ACC112 (cell line): Measurements from ENCODE around the gene DNMT1.

Experiments used
- H2AFZ ChIP-seq: fragments of 200-600 bp; sonication (generic); one replicate; pipeline ENCODE4 v1.6.0; 2017; ENCODE audit warnings: antibody characterized with exemption, low read length; ENCODE audit not compliant: unreplicated experiment
- H3K27ac ChIP-seq: fragments of 200-600 bp; sonication (generic); 2 replicates; pipeline ENCODE4 v1.5.1; 2014; ENCODE audit warnings: low read depth, mild to moderate bottlenecking, antibody characterized with exemption, low read length, moderate library complexity
- H3K27me3 ChIP-seq: fragments of 200-600 bp; sonication (generic); 2 replicates; pipeline ENCODE4 v1.6.1; 2014; ENCODE audit warnings: mild to moderate bottlenecking, antibody characterized with exemption, low read length, moderate library complexity, mixed read lengths; ENCODE audit not compliant: insufficient read depth
- H3K36me3 ChIP-seq: fragments of 200-600 bp; sonication (generic); 2 replicates; pipeline ENCODE4 v1.6.1; 2016; ENCODE audit warnings: mild to moderate bottlenecking, antibody characterized with exemption, low read length, moderate library complexity, mixed read lengths; ENCODE audit not compliant: insufficient read depth
- H3K4me1 ChIP-seq: fragments of 200-600 bp; sonication (generic); one replicate; pipeline ENCODE4 v1.6.1; 2016; ENCODE audit warnings: low read length, mixed read lengths; ENCODE audit not compliant: insufficient read depth, unreplicated experiment, control insufficient read depth
- H3K4me3 ChIP-seq: fragments of 200-600 bp; sonication (generic); 2 replicates; pipeline ENCODE4 v1.5.1; 2014; ENCODE audit warnings: mild to moderate bottlenecking, low read depth, low read length
- H3K79me2 ChIP-seq: fragments of 200-600 bp; sonication (generic); one replicate; pipeline ENCODE4 v1.6.0; 2016; ENCODE audit warnings: low read length; ENCODE audit not compliant: control insufficient read depth, unreplicated experiment, insufficient read depth

The DNMT1 gene

DNA sequence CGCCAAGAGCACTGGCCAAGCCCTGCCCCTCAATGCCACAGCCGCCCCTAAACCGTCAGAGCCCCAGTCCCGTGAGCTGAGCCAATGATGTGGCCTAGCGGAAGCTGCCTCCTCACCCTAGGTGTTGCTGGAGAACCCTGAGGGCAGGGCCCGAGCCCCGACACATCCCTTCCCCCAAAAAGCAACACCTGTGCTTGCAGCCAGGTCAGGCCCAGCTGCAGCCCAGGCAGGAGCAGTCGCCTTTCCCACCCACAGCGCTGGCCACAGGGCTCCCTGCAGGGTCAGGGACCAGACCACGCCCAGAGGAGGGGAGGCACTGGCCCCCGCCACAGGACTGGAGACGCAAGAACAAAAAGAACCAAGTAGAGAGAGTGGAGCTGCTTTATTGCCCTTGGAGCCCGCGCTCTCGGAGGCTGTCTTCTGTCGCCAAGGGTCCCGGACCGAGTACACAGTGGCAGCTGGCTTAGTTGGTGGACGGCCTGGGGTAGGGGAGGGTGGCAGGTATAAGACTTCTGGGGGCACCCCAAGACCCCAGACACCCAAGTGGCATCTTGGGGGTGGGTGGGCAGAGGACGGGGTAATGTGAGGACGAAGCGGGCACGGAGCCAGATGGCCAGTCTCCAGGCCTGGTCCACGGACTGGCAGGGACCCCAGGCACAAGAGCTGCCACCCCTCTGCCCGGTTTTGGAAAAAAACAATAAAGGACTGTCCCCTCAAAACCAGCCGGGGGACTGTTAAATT lies 79.9 kb downstream of the DNMT1 start:
- peaks cover 13% of the 10 kb centered on the region for H3K79me2 ChIP-seq
- H3K4me1 ChIP-seq = peaks cover 15% of the 10 kb centered on the region
- H3K27me3 ChIP-seq = no peaks in the 10 kb centered on the region
- no peak overlapping the region for H3K4me3 ChIP-seq
- no peak overlapping the region for H2AFZ ChIP-seq
- H3K27ac ChIP-seq = no peak overlapping the region
- peaks cover 3% of the 10 kb centered on the region; the same call in 1 of the 2 replicates for H3K36me3 ChIP-seq

DNA sequence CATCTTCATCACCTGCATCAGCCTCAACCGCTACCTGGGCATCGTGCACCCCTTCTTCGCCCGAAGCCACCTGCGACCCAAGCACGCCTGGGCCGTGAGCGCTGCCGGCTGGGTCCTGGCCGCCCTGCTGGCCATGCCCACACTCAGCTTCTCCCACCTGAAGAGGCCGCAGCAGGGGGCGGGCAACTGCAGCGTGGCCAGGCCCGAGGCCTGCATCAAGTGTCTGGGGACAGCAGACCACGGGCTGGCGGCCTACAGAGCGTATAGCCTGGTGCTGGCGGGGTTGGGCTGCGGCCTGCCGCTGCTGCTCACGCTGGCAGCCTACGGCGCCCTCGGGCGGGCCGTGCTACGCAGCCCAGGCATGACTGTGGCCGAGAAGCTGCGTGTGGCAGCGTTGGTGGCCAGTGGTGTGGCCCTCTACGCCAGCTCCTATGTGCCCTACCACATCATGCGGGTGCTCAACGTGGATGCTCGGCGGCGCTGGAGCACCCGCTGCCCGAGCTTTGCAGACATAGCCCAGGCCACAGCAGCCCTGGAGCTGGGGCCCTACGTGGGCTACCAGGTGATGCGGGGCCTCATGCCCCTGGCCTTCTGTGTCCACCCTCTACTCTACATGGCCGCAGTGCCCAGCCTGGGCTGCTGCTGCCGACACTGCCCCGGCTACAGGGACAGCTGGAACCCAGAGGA lies 80.6 kb downstream of the DNMT1 start:
- Histone ChIP-seq H3K4me3 (no peak overlapping the region), H3K27ac (no peak overlapping the region), H3K4me1 (peaks cover 15% of the 10 kb centered on the region), H3K27me3 (no peaks in the 10 kb centered on the region), H3K79me2 (peaks cover 9% of the 10 kb centered on the region), H3K36me3 (peaks cover 3% of the 10 kb centered on the region; the same call in 1 of the 2 replicates), H2AFZ (no peak overlapping the region)

DNA sequence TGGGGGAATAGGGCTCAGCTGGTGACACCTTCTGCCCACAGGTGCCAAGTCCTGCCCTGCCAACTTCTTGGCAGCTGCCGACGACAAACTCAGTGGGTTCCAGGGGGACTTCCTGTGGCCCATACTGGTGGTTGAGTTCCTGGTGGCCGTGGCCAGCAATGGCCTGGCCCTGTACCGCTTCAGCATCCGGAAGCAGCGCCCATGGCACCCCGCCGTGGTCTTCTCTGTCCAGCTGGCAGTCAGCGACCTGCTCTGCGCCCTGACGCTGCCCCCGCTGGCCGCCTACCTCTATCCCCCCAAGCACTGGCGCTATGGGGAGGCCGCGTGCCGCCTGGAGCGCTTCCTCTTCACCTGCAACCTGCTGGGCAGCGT lies 81.2 kb downstream of the DNMT1 start:
- Histone ChIP-seq H3K36me3 (peaks cover 3% of the 10 kb centered on the region; the same call in 1 of the 2 replicates), H3K79me2 (peaks cover 6% of the 10 kb centered on the region), H3K4me3 (no peak overlapping the region), H3K27me3 (no peaks in the 10 kb centered on the region), H3K27ac (no peak overlapping the region), H3K4me1 (peaks cover 12% of the 10 kb centered on the region), H2AFZ (no peak overlapping the region)

DNA sequence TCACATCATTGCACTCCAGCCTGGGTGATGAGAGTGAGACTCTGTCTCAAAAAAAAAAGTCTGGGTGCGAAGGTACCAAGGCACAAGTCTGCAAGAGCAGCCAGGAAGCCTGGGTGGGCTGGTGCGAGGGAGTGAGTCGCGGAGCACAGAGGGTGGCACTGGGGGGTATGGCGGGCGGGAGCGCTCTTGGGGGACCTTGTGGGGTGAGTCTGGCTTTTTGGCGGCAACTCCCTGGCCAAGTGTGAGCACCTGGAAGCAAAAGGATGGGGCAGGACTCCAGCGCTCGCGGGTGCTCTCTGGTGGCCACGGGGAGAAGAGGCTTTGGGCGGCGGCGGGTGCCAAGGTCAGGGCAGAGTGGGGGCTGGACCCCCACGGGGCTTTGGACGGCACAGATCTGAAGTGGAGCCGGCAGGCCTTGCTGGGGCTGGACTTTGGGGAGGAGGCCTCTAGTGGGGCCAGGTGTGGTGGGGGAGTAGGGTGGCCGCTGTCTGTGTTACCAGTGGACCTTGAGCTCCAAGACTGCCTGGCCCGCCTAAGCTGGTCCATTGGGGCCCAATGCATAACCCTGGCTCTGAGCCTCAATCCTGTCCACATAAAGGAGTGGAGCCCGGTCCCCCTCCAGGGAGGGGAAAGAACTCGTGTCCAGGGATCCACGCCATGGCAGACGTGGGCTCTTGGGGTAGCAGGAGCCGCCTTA lies 81.7 kb downstream of the DNMT1 start:
- Histone ChIP-seq H3K4me1 (peaks cover 12% of the 10 kb centered on the region), H3K79me2 (peaks cover 9% of the 10 kb centered on the region), H2AFZ (no peak overlapping the region), H3K4me3 (no peak overlapping the region), H3K27me3 (no peaks in the 10 kb centered on the region), H3K27ac (peak overlapping the region; percentile 68), H3K36me3 (peaks cover 3% of the 10 kb centered on the region; the same call in 1 of the 2 replicates)

DNA sequence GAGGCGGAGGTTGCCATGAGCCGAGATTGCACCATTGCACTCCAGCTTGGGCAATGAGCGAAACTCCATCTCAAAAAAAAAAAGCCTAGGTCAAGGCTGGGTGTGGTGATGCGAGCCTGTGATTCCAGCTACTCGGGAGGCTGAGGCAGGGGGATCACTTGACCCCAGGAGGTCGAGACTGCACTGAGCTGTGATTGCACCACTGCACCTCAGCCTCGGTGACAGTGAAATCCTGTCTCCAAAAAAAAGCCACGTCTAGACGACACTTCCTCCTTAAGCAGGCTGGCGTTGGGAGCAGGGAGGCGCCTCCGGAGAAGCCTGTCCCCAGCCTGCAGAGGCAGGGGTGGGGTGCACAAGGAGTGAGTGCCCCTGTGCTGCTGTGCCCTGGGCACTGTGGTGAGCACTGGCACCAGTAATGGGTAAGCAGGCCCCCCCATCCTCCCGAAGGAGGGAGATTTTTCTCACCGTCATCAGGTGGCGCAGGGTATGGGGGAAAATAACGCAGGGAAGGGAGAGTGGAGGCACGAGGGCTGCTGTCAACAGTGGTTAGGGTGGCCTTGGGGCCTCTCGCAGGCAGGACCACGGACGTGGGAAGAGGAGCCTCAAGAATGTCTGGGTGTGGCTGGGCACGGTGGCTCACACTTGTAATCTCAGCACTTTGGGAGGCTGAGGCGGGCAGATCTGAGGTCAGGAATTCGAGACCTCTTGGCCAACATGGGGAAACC lies 82.6 kb downstream of the DNMT1 start:
- Histone ChIP-seq H3K4me3 (no peak overlapping the region), H3K79me2 (peaks cover 18% of the 10 kb centered on the region), H3K36me3 (peaks cover 3% of the 10 kb centered on the region; the same call in 1 of the 2 replicates), H2AFZ (no peak overlapping the region), H3K4me1 (peaks cover 21% of the 10 kb centered on the region), H3K27me3 (no peaks in the 10 kb centered on the region), H3K27ac (peak overlapping the region; percentile 68)

DNA sequence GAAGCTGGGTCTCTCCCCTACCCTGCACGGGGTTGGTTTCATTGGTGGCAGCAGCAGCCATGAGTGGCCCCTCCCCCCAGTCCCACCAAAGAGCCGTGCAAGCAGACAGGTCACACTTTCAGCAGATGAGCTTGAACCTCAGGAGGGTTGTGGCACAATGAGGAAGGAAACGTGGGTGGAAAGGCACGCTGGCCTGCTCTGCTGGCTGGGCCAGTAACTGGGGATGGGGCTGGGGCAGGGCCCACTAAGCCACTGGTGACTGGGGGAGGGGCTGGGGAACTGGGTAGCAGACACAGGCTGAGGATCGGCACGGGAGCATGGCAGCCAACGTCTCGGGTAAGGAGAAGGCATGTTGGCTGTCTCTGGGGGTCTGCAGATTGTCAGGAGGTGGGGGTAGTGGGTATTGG lies 83.3 kb downstream of the DNMT1 start, which contains the start of gene P2RY11:
Gene P2RY11, plus strand, starts transcription at position 289 of the 407 bp plus-strand sequence. Its CDS starts 29 bp downstream, at position 318.
- no peak within 1 kb of the TSS for H2AFZ ChIP-seq
- no peak within 1 kb of the TSS for H3K4me3 ChIP-seq
- H3K27me3 ChIP-seq = no peaks in the 10 kb centered on the region
- H3K36me3 ChIP-seq = peaks cover 3% of the 10 kb centered on the region; the same call in 1 of the 2 replicates
- peaks cover 26% of the 10 kb centered on the region for H3K79me2 ChIP-seq
- peaks cover 23% of the 10 kb centered on the region for H3K4me1 ChIP-seq
- peak within 1 kb of the TSS; percentile 68 for H3K27ac ChIP-seq

DNA sequence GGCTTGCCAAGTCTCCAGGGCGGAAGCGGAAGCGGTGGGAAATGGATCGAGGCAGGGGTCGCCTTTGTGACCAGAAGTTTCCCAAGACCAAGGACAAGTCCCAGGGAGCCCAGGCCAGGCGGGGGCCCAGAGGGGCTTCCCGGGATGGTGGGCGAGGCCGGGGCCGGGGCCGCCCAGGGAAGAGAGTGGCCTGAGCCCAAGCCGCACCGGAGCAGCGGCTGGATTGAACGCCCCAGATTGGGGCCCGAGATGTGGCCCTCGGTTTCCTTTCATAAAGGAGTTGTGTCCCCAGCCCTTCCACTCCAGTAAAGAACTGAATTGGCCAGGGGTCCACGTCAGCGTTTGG lies 83.8 kb downstream of the DNMT1 start:
- H3K27ac ChIP-seq = no peak overlapping the region

DNA sequence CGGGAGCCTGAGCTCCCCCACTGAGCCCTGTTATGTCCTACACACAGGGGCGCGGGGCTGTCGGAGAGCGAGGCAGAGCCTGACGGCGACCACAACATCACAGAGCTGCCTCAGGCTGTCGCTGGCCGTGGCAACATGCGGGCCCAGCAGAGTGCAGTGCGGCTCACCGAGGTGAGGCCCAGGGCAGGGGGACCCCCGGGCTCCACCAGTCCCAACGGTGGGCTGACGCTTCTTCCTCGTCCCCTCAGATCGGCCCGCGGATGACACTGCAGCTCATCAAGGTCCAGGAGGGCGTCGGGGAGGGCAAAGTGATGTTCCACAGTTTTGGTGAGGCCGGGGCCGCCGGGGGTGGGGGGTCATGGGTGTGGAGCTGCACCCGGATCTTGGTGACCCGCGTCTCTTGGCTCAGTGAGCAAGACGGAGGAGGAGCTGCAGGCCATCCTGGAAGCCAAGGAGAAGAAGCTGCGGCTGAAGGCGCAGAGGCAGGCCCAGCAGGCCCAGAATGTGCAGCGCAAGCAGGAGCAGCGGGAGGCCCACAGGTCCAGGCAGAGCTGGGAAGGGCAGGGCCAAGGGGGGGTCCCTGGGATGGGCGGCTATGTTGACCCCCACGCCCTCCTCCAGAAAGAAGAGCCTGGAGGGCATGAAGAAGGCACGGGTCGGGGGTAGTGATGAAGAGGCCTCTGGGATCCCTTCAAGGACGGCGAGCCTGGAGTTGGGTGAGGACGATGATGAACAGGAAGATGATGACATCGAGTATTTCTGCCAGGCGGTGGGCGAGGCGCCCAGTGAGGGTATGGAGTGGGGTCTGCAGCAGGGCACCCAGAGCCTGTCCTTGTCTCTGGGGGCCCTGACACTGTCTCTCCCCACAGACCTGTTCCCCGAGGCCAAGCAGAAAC lies 84.4 kb downstream of the DNMT1 start:
- H2AFZ ChIP-seq = no peak overlapping the region
- no peak overlapping the region for H3K4me3 ChIP-seq
- peaks cover 28% of the 10 kb centered on the region for H3K79me2 ChIP-seq
- no peaks in the 10 kb centered on the region for H3K27me3 ChIP-seq
- H3K4me1 ChIP-seq = peaks cover 23% of the 10 kb centered on the region
- peaks cover 3% of the 10 kb centered on the region; the same call in 1 of the 2 replicates for H3K36me3 ChIP-seq
- no peak overlapping the region for H3K27ac ChIP-seq

More for the DNA sequence above, 83.8 kb downstream of the DNMT1 start:
- Histone ChIP-seq H3K27me3 (no peaks in the 10 kb centered on the region), H3K36me3 (peaks cover 3% of the 10 kb centered on the region; the same call in 1 of the 2 replicates), H3K4me1 (peaks cover 23% of the 10 kb centered on the region), H2AFZ (no peak overlapping the region), H3K79me2 (peaks cover 28% of the 10 kb centered on the region), H3K4me3 (no peak overlapping the region)

DNA sequence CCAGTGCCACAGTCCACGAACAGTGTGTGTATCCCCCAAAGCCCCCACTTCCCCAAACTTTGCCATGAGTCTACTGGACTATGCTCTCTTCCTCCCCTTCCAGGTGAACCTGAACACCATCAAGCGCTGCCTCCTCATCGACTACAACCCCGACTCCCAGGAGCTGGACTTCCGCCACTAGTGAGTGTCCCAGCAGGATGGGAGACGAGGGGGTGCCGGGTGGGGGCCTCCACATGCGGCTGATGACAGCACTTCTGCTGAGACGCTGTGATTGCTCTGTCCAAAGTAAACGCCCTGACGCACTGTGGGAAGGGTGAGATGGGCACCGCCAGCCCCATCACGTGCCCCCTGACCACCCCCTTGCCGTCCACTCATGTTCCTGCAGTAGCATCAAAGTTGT lies 85.2 kb downstream of the DNMT1 start:
- Histone ChIP-seq H3K79me2 (peaks cover 28% of the 10 kb centered on the region), H3K4me3 (no peak overlapping the region), H3K27ac (no peak overlapping the region), H3K4me1 (peaks cover 23% of the 10 kb centered on the region), H3K36me3 (peaks cover 3% of the 10 kb centered on the region; the same call in 1 of the 2 replicates), H2AFZ (no peak overlapping the region), H3K27me3 (no peaks in the 10 kb centered on the region)
